Panc1 (cell line): Measurements from ENCODE around the gene FGR. TPM values are rescaled to one million over a fixed set of nuclear protein-coding genes. Genes with fewer than 3 reads are reported as not detected.

Experiments
- ATAC-seq: fragments of 200-7000 bp; cut with Tn5 transposase; 2 replicates; pipeline ENCODE4 v1.9.1; 2020; ENCODE audit warnings: mild to moderate bottlenecking, moderate library complexity
- BruUV-seq: library from RNA; stranded (reverse); fragments of 400-500 nt; replicated peaks from 2 replicates; lab custom pipeline; 2021; lab: Mats Ljungman, UMichigan
- CTCF ChIA-PET: fragments of 300-600 bp; sonication (Branson Sonifier 250); formaldehyde crosslinking; loops from one replicate; lab custom pipeline; 2022; ENCODE audit warnings: antibody characterized with exemption; lab: Charles Lee
- POLR2A ChIA-PET: fragments of 300-600 bp; sonication (Branson Sonifier 250); formaldehyde crosslinking; loops from one replicate; lab custom pipeline; 2022; ENCODE audit warnings: antibody characterized with exemption; lab: Charles Lee
- DNase-seq: peaks from one replicate; pipeline ENCODE4 v3.0.0-alpha.2; 2010; ENCODE audit warnings: low read depth, low spot score
- H3K27ac ChIP-seq: 2 replicates; pipeline ENCODE4 v1.5.1; 2011; ENCODE audit warnings: mild to moderate bottlenecking, low read length, inconsistent platforms
- H3K27me3 ChIP-seq: fragments of 200-500 bp; sonication (Bioruptor generic); 2 replicates; pipeline ENCODE4 v1.6.0; 2014; ENCODE audit warnings: low read length, inconsistent platforms; ENCODE audit not compliant: control insufficient read depth, insufficient read depth
- H3K36me3 ChIP-seq: fragments of 200-500 bp; sonication (Bioruptor generic); 2 replicates; pipeline ENCODE4 v1.5.1; 2014; ENCODE audit warnings: inconsistent platforms, mild to moderate bottlenecking, low read length, moderate library complexity; ENCODE audit not compliant: control insufficient read depth, insufficient read depth
- H3K4me1 ChIP-seq: 2 replicates; pipeline ENCODE4 v1.5.1; 2011; ENCODE audit warnings: inconsistent platforms, mild to moderate bottlenecking, low read length, moderate library complexity; ENCODE audit not compliant: control insufficient read depth, insufficient read depth
- H3K4me3 ChIP-seq, 2 experiments: 2 replicates each; pipeline ENCODE4 v1.5.1; 2011 to 2012; ENCODE audit warnings: low read depth in 2 of 2, low read length in 2 of 2, mild to moderate bottlenecking in 2 of 2, inconsistent platforms in 1 of 2, moderate library complexity in 1 of 2
- H3K9me3 ChIP-seq: fragments of 200-500 bp; sonication (Bioruptor generic); 2 replicates; pipeline ENCODE4 v1.5.1; 2014; ENCODE audit warnings: low read depth, mild to moderate bottlenecking, inconsistent platforms, low read length, moderate library complexity; ENCODE audit not compliant: control insufficient read depth, insufficient read depth
- POLR2AphosphoS5 ChIP-seq: IDR thresholded peaks from 2 replicates; pipeline ENCODE4 v1.6.1; 2012; ENCODE audit warnings: mild to moderate bottlenecking, low read depth, low read length, moderate library complexity
- SIN3A ChIP-seq: IDR thresholded peaks from 2 replicates; pipeline ENCODE4 v1.6.1; 2012; ENCODE audit warnings: low read depth, mild to moderate bottlenecking, low read length, moderate library complexity, borderline replicate concordance; ENCODE audit not compliant: insufficient read depth
- in situ Hi-C: cut with HindIII; loops from 2 replicates; pipeline ENCODE4 v1.10.0; 2016; ENCODE audit warnings: low sequenced_read_pairs, low pct_unique_long_range_greater_than_20kb
- intact Hi-C: fragments of 100-400 bp; cut with micrococcal nuclease; formaldehyde crosslinking; loops from one replicate; pipeline ENCODE4 v1.10.0; 2022; ENCODE audit not compliant: unreplicated experiment
- total RNA-seq: library from RNA; stranded (reverse); gene quantifications from one replicate; pipeline ENCODE4 v1.2.1, GENCODE V29; 2021; ENCODE audit not compliant: unreplicated experiment
- TF ChIP-seq, protein P1 (sequence below): fragments of 450-650 bp; IDR thresholded peaks from 2 replicates; pipeline ENCODE4 v1.5.1; 2017; ENCODE audit warnings: mild to moderate bottlenecking
- TF ChIP-seq, protein P2 (sequence below), 2 experiments: IDR thresholded peaks; 2 replicates each; pipeline ENCODE4 v1.6.1; 2011 to 2012; ENCODE audit warnings: low read depth in 2 of 2, control low read depth in 1 of 2, low read length in 1 of 2, mild to moderate bottlenecking in 1 of 2, moderate library complexity in 1 of 2; ENCODE audit not compliant: insufficient read depth in 1 of 2

FGR gene
- total RNA-seq, 1 experiment from 2014 or later, result 0.18 TPM

DNA sequence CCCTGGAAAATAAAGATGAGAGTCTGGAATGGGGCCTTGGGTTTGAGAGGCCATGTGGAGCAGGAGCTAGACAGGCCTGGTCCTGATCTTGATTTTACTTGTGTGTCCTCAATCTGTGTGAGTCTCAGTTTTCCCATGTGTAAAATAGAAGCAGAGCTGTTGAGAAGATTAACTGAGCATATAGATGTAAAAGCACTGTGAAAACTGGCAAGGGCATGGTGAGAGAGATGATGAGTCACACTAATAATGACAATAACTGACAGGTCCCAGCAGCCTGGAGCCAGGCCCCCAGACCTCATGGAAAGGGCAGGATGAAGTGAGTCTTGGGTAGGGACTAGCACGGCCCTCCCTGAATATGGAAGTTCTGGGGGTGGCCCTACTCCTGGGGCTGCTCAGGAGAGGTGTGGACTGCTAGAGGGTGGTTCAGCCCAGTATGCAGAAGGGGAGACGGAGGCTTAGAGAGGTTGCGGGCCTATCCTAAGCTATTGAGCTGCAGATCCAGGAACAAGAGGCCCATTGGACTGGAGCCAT lies 28.2 kb downstream of the FGR start:
- Histone ChIP-seq H3K4me1 (peaks cover 16% of the 10 kb centered on the region), H3K36me3 (peaks cover 2% of the 10 kb centered on the region; the same call in 1 of the 2 replicates), H3K9me3 (no peaks in the 10 kb centered on the region), H3K4me3 (no peak overlapping the region), H3K27ac (no peak overlapping the region), H3K27me3 (no peaks in the 10 kb centered on the region)
- no peak for ATAC-seq
- no peak for TF ChIP-seq SIN3A
- no peak for TF ChIP-seq POLR2AphosphoS5
- TF ChIP-seq, protein P1, sequence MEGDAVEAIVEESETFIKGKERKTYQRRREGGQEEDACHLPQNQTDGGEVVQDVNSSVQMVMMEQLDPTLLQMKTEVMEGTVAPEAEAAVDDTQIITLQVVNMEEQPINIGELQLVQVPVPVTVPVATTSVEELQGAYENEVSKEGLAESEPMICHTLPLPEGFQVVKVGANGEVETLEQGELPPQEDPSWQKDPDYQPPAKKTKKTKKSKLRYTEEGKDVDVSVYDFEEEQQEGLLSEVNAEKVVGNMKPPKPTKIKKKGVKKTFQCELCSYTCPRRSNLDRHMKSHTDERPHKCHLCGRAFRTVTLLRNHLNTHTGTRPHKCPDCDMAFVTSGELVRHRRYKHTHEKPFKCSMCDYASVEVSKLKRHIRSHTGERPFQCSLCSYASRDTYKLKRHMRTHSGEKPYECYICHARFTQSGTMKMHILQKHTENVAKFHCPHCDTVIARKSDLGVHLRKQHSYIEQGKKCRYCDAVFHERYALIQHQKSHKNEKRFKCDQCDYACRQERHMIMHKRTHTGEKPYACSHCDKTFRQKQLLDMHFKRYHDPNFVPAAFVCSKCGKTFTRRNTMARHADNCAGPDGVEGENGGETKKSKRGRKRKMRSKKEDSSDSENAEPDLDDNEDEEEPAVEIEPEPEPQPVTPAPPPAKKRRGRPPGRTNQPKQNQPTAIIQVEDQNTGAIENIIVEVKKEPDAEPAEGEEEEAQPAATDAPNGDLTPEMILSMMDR, result peak; percentile 53
- intact Hi-C loops (loop anchor here (1.0 to 5.0 kb wide), 4 partner anchors 49 to 214 kb away; partner anchors contain the start of gene GPR3), in situ Hi-C loops (loop anchor here (10.0 kb wide), 1 partner anchor 192 kb away; no protein-coding TSS in a partner anchor)
- BruUV-seq, result no TSS peak
- POLR2A ChIA-PET, result interaction anchor here (0.6 kb wide), 1 partner anchor 737 kb away, joined by 17 read pairs; no protein-coding TSS in a partner anchor
- DNase-seq, result no peak
- CTCF ChIA-PET, result interaction anchor here (0.5 to 1.5 kb wide), 13 partner anchors 9 to 305 kb away, joined by 3 to 14 read pairs (median 5); no protein-coding TSS in a partner anchor

DNA sequence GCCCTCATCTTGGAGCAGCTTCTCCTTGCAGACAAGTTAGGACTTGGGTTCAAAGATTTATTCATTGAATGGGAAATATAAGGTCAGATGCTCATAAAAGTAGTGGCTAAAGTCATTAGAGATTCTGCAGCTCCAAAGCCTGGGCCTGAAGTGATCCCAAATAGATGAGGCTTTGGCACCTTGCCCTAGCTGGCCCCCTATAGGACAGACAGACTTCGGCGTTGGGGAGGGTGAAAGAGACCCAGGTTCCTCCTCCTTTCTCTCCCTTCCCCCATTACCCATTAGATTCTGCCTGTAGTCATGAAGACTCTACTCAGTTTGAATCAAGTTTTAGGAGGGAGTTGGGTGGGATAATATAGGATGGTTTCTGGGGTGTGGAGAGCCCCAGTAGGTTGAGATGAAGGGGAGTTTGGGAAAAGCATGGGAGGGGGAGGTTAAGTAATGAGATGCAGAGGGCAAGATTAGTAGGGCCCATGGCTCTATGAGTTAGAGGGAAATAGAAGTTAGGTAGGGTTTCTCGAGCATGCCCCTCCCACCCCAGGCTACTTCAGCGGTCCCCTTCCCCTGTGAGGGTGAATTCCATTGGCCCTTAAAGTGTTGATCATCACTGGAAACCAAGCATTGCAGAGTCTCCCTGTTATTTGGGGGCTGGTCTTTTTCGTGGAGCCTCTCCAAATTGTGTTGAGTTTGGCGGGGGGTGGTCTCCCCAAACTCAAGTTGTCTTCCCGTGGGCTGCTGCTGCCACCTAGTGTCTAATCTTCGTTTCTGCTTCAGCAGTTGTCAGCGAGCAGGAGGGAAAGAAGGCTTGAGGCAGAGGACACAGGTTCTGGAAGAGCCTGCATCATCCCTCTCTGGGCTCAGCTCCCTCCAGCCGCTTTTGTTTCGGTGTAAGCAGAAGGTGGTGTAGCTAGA lies 28.9 kb downstream of the FGR start:
- POLR2A ChIA-PET, result interaction anchor here (0.6 kb wide), 2 partner anchors 60 to 738 kb away, joined by 13 to 17 read pairs; no protein-coding TSS in a partner anchor
- CTCF ChIA-PET, result interaction anchor here (0.5 to 2.8 kb wide), 18 partner anchors 31 to 305 kb away, joined by 3 to 19 read pairs (median 5); partner anchors contain the start of gene WASF2
- intact Hi-C loops, result loop anchor here (1.0 to 5.0 kb wide), 4 partner anchors 49 to 214 kb away; partner anchors contain the start of gene GPR3
- ATAC-seq (no peak), DNase-seq (no peak)
- H3K4me1 ChIP-seq, result peaks cover 24% of the 10 kb centered on the region
- in situ Hi-C loops, result loop anchor here (10.0 kb wide), 1 partner anchor 191 kb away; no protein-coding TSS in a partner anchor
- H3K9me3 ChIP-seq, result no peaks in the 10 kb centered on the region
- no peaks in the 10 kb centered on the region for H3K27me3 ChIP-seq
- no TSS peak for BruUV-seq
- peaks cover 2% of the 10 kb centered on the region; the same call in 1 of the 2 replicates for H3K36me3 ChIP-seq
- TF ChIP-seq, protein P2, sequence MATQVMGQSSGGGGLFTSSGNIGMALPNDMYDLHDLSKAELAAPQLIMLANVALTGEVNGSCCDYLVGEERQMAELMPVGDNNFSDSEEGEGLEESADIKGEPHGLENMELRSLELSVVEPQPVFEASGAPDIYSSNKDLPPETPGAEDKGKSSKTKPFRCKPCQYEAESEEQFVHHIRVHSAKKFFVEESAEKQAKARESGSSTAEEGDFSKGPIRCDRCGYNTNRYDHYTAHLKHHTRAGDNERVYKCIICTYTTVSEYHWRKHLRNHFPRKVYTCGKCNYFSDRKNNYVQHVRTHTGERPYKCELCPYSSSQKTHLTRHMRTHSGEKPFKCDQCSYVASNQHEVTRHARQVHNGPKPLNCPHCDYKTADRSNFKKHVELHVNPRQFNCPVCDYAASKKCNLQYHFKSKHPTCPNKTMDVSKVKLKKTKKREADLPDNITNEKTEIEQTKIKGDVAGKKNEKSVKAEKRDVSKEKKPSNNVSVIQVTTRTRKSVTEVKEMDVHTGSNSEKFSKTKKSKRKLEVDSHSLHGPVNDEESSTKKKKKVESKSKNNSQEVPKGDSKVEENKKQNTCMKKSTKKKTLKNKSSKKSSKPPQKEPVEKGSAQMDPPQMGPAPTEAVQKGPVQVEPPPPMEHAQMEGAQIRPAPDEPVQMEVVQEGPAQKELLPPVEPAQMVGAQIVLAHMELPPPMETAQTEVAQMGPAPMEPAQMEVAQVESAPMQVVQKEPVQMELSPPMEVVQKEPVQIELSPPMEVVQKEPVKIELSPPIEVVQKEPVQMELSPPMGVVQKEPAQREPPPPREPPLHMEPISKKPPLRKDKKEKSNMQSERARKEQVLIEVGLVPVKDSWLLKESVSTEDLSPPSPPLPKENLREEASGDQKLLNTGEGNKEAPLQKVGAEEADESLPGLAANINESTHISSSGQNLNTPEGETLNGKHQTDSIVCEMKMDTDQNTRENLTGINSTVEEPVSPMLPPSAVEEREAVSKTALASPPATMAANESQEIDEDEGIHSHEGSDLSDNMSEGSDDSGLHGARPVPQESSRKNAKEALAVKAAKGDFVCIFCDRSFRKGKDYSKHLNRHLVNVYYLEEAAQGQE (IDR thresholded peaks at IDR 0.05; ENCODE audit: insufficient read depth in 1 of 2, low read depth in 2 of 2, low read length in 1 of 2), result no peak
- TF ChIP-seq, protein P1, result peak; percentile 91
- no peak overlapping the region for H3K27ac ChIP-seq
- no peak overlapping the region for H3K4me3 ChIP-seq
